ENCODE results near the gene MBD5.

The MBD5 gene

DNA sequence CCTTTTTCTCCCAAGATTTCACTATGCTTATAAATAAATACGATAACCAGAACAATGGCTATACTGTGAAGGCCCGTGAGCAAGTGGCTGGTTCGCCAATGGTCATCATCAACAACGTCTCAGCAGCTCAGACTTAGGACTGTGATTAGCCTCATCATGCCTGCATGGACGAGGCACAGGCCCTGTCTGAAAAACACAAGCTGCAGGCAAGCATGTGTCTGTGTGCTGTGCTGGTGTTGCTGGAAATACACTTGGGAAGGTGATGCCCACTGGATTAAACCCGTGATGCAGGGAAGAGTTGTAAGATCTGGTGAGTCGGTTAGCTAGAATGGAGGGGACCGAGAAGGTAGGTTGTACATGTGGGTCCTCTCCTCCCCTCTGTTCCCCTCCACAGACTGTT lies 512.1 kb downstream of the MBD5 start:
- no peak overlapping the region for H2BK12ac ChIP-seq (ENCODE audit: low read length)
- no peak overlapping the region for H4K8ac ChIP-seq (ENCODE audit: low read depth, low read length)
- WGBS (ENCODE audit: extremely low coverage, insufficient coverage, insufficient read length), result no CpG with 5 or more reads among the region's 8 CpGs

DNA sequence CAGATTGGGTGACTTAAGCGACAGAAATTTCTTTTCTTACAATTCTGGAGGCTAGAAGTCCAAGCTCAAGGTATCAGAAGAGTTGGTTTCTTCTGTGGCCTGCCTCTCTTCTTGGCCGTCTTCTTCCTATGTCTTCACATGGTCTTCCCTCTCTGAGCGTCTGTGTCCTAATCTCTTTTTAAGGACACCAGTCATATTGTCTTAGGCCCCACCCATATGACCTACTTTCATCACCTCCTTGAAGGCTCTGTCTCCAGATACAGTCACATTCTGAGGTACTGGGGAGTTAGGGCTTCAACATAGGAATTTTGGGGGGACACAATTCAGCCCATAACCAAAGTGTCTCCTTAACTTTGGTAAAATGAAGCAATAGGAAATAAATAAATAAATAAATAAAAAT lies 512.8 kb downstream of the MBD5 start:
- Histone ChIP-seq H3K4me1 (ENCODE audit: control insufficient read depth in 1 of 2, insufficient read depth in 2 of 2, low read length in 2 of 2) (no peaks in the 10 kb centered on the region), H3K23ac (ENCODE audit: low read length) (no peak overlapping the region), H3K4ac (ENCODE audit: low read depth, low read length) (no peak overlapping the region), H3K27me3 (ENCODE audit: insufficient read depth, low read length) (no peaks in the 10 kb centered on the region), H3K9ac (ENCODE audit: low read length) (no peak overlapping the region), H3K36me3 (ENCODE audit: control insufficient read depth in 1 of 2, insufficient read depth in 2 of 2, low read length in 2 of 2) (no peaks in the 10 kb centered on the region), H2AK5ac (ENCODE audit: low read length) (no peak overlapping the region), H3K27ac (ENCODE audit: low read depth, low read length) (no peak overlapping the region), H2BK12ac (ENCODE audit: low read length) (no peak overlapping the region), H4K12ac (ENCODE audit: low read depth, low read length) (no peak overlapping the region), H3K18ac (ENCODE audit: low read length) (no peak overlapping the region), H3K4me2 (ENCODE audit: low read length) (no peak overlapping the region), H3K9me3 (ENCODE audit: insufficient read depth, low read depth, low read length) (peaks cover 5% of the 10 kb centered on the region), H2BK120ac (ENCODE audit: insufficient read depth, low read length, poor library complexity) (no peak overlapping the region), H3K4me3 (ENCODE audit: low read depth, low read length) (no peak overlapping the region), H2BK5ac (ENCODE audit: low read depth, low read length, poor library complexity) (no peak overlapping the region), H3K79me2 (ENCODE audit: control insufficient read depth, insufficient read depth, low read length, poor library complexity) (no peaks in the 10 kb centered on the region), H2AFZ (ENCODE audit: insufficient read depth, low read length, poor library complexity) (no peak overlapping the region), H4K8ac (ENCODE audit: low read depth, low read length) (no peak overlapping the region), H3K79me1 (ENCODE audit: low read length) (no peaks in the 10 kb centered on the region), H3K14ac (ENCODE audit: low read length) (no peak overlapping the region), H4K91ac (ENCODE audit: low read depth, low read length) (no peak overlapping the region)
- no peak for DNase-seq
- WGBS (ENCODE audit: extremely low coverage, insufficient coverage, insufficient read length), result no CpG with 5 or more reads among the region's 3 CpGs

More for the DNA sequence above, 512.1 kb downstream of the MBD5 start:
- no peak overlapping the region for H3K4me3 ChIP-seq (ENCODE audit: low read depth, low read length)
- H3K27me3 ChIP-seq (ENCODE audit: insufficient read depth, low read length), result no peaks in the 10 kb centered on the region
- H3K23ac ChIP-seq (ENCODE audit: low read length), result peak overlapping the region; percentile 25
- H3K14ac ChIP-seq (ENCODE audit: low read length), result no peak overlapping the region
- H2BK5ac ChIP-seq (ENCODE audit: low read depth, low read length, poor library complexity), result no peak overlapping the region
- no peaks in the 10 kb centered on the region for H3K79me2 ChIP-seq (ENCODE audit: control insufficient read depth, insufficient read depth, low read length, poor library complexity)
- no peak for DNase-seq
- H3K4me1 ChIP-seq (ENCODE audit: control insufficient read depth in 1 of 2, insufficient read depth in 2 of 2, low read length in 2 of 2), result no peaks in the 10 kb centered on the region
- peaks cover 5% of the 10 kb centered on the region for H3K9me3 ChIP-seq (ENCODE audit: insufficient read depth, low read depth, low read length)
- no peak overlapping the region for H2AFZ ChIP-seq (ENCODE audit: insufficient read depth, low read length, poor library complexity)
- no peak overlapping the region for H2AK5ac ChIP-seq (ENCODE audit: low read length)
- H4K91ac ChIP-seq (ENCODE audit: low read depth, low read length), result no peak overlapping the region
- no peak overlapping the region for H4K12ac ChIP-seq (ENCODE audit: low read depth, low read length)
- H3K27ac ChIP-seq (ENCODE audit: low read depth, low read length), result no peak overlapping the region
- no peaks in the 10 kb centered on the region for H3K36me3 ChIP-seq (ENCODE audit: control insufficient read depth in 1 of 2, insufficient read depth in 2 of 2, low read length in 2 of 2)
- no peak overlapping the region for H3K4ac ChIP-seq (ENCODE audit: low read depth, low read length)
- H3K4me2 ChIP-seq (ENCODE audit: low read length), result no peak overlapping the region
- H3K18ac ChIP-seq (ENCODE audit: low read length), result no peak overlapping the region
- H2BK120ac ChIP-seq (ENCODE audit: insufficient read depth, low read length, poor library complexity), result no peak overlapping the region
- no peaks in the 10 kb centered on the region for H3K79me1 ChIP-seq (ENCODE audit: low read length)
- no peak overlapping the region for H3K9ac ChIP-seq (ENCODE audit: low read length)

DNA sequence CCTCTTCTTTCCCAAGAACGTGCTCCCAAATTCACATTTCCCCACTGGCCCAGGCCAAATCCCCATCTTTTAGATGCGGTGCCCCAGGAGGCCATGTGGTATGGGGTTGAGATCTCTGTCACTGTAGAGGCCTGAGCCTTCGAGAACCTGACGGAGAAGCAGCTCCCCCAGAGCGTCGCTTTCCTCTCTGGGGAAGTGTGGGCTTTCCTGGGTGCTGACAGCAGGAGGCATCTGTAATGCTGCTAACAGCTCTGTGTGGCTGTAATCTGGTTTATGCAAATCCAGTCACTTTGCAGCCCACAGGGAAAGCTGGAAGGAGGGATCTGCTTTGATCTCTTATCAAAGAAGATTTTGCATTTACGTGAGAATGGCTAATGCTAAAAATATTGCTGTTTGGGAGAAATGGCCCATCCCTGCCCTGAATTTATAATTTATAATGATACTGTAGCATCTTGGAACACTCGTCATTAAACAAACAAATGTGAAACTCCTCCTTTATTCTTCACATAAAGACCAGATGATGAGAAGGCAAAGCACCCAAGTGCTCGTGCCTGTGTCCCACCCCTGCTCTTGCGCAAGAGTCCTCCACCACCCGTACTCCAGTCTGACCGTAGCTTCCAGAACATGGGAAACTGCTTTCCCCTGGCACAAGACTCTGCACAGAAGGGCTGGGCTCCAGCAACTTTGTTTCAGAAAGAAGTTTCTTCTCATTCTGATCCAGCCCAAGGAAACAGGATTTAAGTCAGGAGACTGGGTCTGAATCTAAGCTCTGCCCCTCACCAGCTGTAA lies 513.7 kb downstream of the MBD5 start:
- no peak overlapping the region for H3K18ac ChIP-seq (ENCODE audit: low read length)
- H3K27ac ChIP-seq (ENCODE audit: low read depth, low read length), result no peak overlapping the region
- no peaks in the 10 kb centered on the region for H3K4me1 ChIP-seq (ENCODE audit: control insufficient read depth in 1 of 2, insufficient read depth in 2 of 2, low read length in 2 of 2)
- H4K8ac ChIP-seq (ENCODE audit: low read depth, low read length), result no peak overlapping the region
- H3K79me2 ChIP-seq (ENCODE audit: control insufficient read depth, insufficient read depth, low read length, poor library complexity), result no peaks in the 10 kb centered on the region
- H3K4ac ChIP-seq (ENCODE audit: low read depth, low read length), result no peak overlapping the region
- H3K79me1 ChIP-seq (ENCODE audit: low read length), result no peaks in the 10 kb centered on the region
- H3K36me3 ChIP-seq (ENCODE audit: control insufficient read depth in 1 of 2, insufficient read depth in 2 of 2, low read length in 2 of 2), result no peaks in the 10 kb centered on the region
- no peak overlapping the region for H3K4me3 ChIP-seq (ENCODE audit: low read depth, low read length)
- no peak overlapping the region for H4K91ac ChIP-seq (ENCODE audit: low read depth, low read length)
- no peak overlapping the region for H2BK12ac ChIP-seq (ENCODE audit: low read length)
- no CpG with 5 or more reads among the region's 12 CpGs for WGBS (ENCODE audit: extremely low coverage, insufficient coverage, insufficient read length)
- peaks cover 4% of the 10 kb centered on the region for H3K9me3 ChIP-seq (ENCODE audit: insufficient read depth, low read depth, low read length)
- H3K27me3 ChIP-seq (ENCODE audit: insufficient read depth, low read length), result no peaks in the 10 kb centered on the region
- H2AFZ ChIP-seq (ENCODE audit: insufficient read depth, low read length, poor library complexity), result no peak overlapping the region
- no peak overlapping the region for H4K12ac ChIP-seq (ENCODE audit: low read depth, low read length)
- H3K4me2 ChIP-seq (ENCODE audit: low read length), result no peak overlapping the region
- no peak overlapping the region for H3K23ac ChIP-seq (ENCODE audit: low read length)
- H3K14ac ChIP-seq (ENCODE audit: low read length), result no peak overlapping the region
- H3K9ac ChIP-seq (ENCODE audit: low read length), result no peak overlapping the region
- no peak overlapping the region for H2AK5ac ChIP-seq (ENCODE audit: low read length)
- H2BK5ac ChIP-seq (ENCODE audit: low read depth, low read length, poor library complexity), result no peak overlapping the region
- DNase-seq, result peak in 1 of 2 donors; percentile 30
- H2BK120ac ChIP-seq (ENCODE audit: insufficient read depth, low read length, poor library complexity), result no peak overlapping the region

DNA sequence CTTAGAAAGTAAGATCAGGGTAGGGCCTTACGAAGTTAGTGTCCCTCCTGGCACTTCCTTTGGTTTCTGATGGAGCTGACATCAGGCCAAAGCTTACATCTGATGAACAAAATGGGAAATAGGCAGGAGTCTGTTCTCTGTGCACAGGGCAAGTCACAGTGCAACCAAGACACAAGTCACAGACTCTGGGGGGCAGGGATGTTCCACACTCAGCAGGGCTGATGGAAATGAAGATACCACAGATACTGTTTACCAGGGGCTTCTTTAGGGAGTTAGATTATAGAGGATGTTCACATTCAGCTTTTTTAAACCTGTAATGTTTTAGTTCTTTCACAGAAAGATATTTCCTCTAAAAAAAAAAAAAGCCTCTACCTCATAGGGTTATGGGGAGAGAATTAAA lies 517.5 kb downstream of the MBD5 start:
- Histone ChIP-seq H3K27me3 (ENCODE audit: insufficient read depth, low read length) (no peaks in the 10 kb centered on the region), H3K79me1 (ENCODE audit: low read length) (no peaks in the 10 kb centered on the region), H3K14ac (ENCODE audit: low read length) (no peak overlapping the region), H3K18ac (ENCODE audit: low read length) (no peak overlapping the region), H2BK5ac (ENCODE audit: low read depth, low read length, poor library complexity) (no peak overlapping the region), H4K12ac (ENCODE audit: low read depth, low read length) (no peak overlapping the region), H2AFZ (ENCODE audit: insufficient read depth, low read length, poor library complexity) (no peak overlapping the region), H3K23ac (ENCODE audit: low read length) (no peak overlapping the region), H2BK120ac (ENCODE audit: insufficient read depth, low read length, poor library complexity) (no peak overlapping the region), H4K8ac (ENCODE audit: low read depth, low read length) (no peak overlapping the region), H3K4me2 (ENCODE audit: low read length) (no peak overlapping the region), H3K4me3 (ENCODE audit: low read depth, low read length) (no peak overlapping the region), H4K91ac (ENCODE audit: low read depth, low read length) (no peak overlapping the region), H3K4me1 (ENCODE audit: control insufficient read depth in 1 of 2, insufficient read depth in 2 of 2, low read length in 2 of 2) (no peaks in the 10 kb centered on the region), H3K4ac (ENCODE audit: low read depth, low read length) (no peak overlapping the region), H3K36me3 (ENCODE audit: control insufficient read depth in 1 of 2, insufficient read depth in 2 of 2, low read length in 2 of 2) (no peaks in the 10 kb centered on the region), H3K27ac (ENCODE audit: low read depth, low read length) (no peak overlapping the region), H2BK12ac (ENCODE audit: low read length) (no peak overlapping the region), H3K9me3 (ENCODE audit: insufficient read depth, low read depth, low read length) (no peaks in the 10 kb centered on the region), H3K9ac (ENCODE audit: low read length) (no peak overlapping the region), H3K79me2 (ENCODE audit: control insufficient read depth, insufficient read depth, low read length, poor library complexity) (no peaks in the 10 kb centered on the region), H2AK5ac (ENCODE audit: low read length) (no peak overlapping the region)
- no peak for DNase-seq
- WGBS (ENCODE audit: extremely low coverage, insufficient coverage, insufficient read length), result no CpG with 5 or more reads among the region's 1 CpG
